ENCODE results near the gene NADSYN1.

NADSYN1 gene

GRCh38 chr11:71545405-71545966 lies 92.5 kb downstream of the NADSYN1 start:
- H3K4me1 Mint-ChIP-seq (ENCODE audit: low read depth) = peaks cover 48% of the 10 kb centered on the region
- intact Hi-C loops (cut with micrococcal nuclease) = no loop called here
- no peak overlapping the region for H3K4me3 Mint-ChIP-seq
- H3K36me3 Mint-ChIP-seq (ENCODE audit: low read depth) = no peaks in the 10 kb centered on the region
- H3K9me3 Mint-ChIP-seq = peaks cover 26% of the 10 kb centered on the region
- peaks cover 33% of the 10 kb centered on the region for H3K27me3 Mint-ChIP-seq
- H3K27ac Mint-ChIP-seq = no peak overlapping the region

- Mint-ChIP-seq H3K4me3 (no peak within 1 kb of the TSS), H3K27ac (no peak within 1 kb of the TSS), H3K36me3 (ENCODE audit: low read depth) (no peaks in the 10 kb centered on the region), H3K27me3 (peaks cover 33% of the 10 kb centered on the region), H3K9me3 (peaks cover 13% of the 10 kb centered on the region), H3K4me1 (ENCODE audit: low read depth) (peaks cover 54% of the 10 kb centered on the region)
- intact Hi-C loops (cut with micrococcal nuclease) = no loop called here
These were observed 95.1 kb downstream of the NADSYN1 start, which contains the start of gene KRTAP5-9 for GRCh38 chr11:71548120-71548519. Gene KRTAP5-9 (plus strand): TSS chr11:71548420. CDS start chr11:71548658, 238 bp downstream.

GRCh38 chr11:71548716-71549151 lies 95.7 kb downstream of the NADSYN1 start:
- H3K9me3 Mint-ChIP-seq = peaks cover 13% of the 10 kb centered on the region
- peaks cover 33% of the 10 kb centered on the region for H3K27me3 Mint-ChIP-seq
- H3K36me3 Mint-ChIP-seq (ENCODE audit: low read depth) = no peaks in the 10 kb centered on the region
- peaks cover 48% of the 10 kb centered on the region for H3K4me1 Mint-ChIP-seq (ENCODE audit: low read depth)
- H3K27ac Mint-ChIP-seq = no peak overlapping the region
- no peak overlapping the region for H3K4me3 Mint-ChIP-seq
- intact Hi-C loops (cut with micrococcal nuclease) = no loop called here

Measured in dendritic cell treated with granulocyte-macrophage colony-stimulating factor and Interleukin-4, amounts not matched to agents 40 ng/mL and 50 ng/mL, for 4 days (primary cell).